Erythroblast (primary cell): ENCODE measurements around the gene SOX5.

ENCODE experiments used
- DNase-seq, 2 experiments: peaks; one replicate each; lab custom pipeline; 2025; lab: John Stamatoyannopoulos, UW
- GATA1 ChIP-seq: IDR thresholded peaks from 2 replicates; pipeline ENCODE4 v1.6.1; 2011; ENCODE audit warnings: low read depth, mild to moderate bottlenecking, control low read depth, low read length, moderate library complexity
- POLR2A ChIP-seq: IDR thresholded peaks from 2 replicates; pipeline ENCODE4 v1.6.1; 2011; ENCODE audit warnings: mild to moderate bottlenecking, low read length

SOX5 gene

GRCh38 chr12:23648546-23648945 lies 300.9 kb downstream of the SOX5 start:
- no peak for DNase-seq
- TF ChIP-seq GATA1 (no peak), POLR2A (no peak)

- no peak for DNase-seq
- TF ChIP-seq GATA1 (no peak), POLR2A (no peak)
Observed at GRCh38 chr12:23640754-23641153, 308.7 kb downstream of the SOX5 start.

GRCh38 chr12:23634344-23634743 lies 315.1 kb downstream of the SOX5 start:
- DNase-seq = no peak
- no peak for TF ChIP-seq POLR2A
- TF ChIP-seq GATA1 = no peak

GRCh38 chr12:23631786-23632377 lies 317.6 kb downstream of the SOX5 start:
- no peak for DNase-seq
- TF ChIP-seq GATA1 = no peak
- TF ChIP-seq POLR2A = no peak

GRCh38 chr12:23630524-23630923 lies 318.9 kb downstream of the SOX5 start:
- no peak for DNase-seq

GRCh38 chr12:23628806-23629205 lies 320.7 kb downstream of the SOX5 start:
- DNase-seq = no peak
- TF ChIP-seq GATA1 (no peak), POLR2A (no peak)

More at GRCh38 chr12:23630524-23630923, 318.9 kb downstream of the SOX5 start:
- TF ChIP-seq POLR2A (no peak), GATA1 (no peak)

GRCh38 chr12:23626791-23627190 lies 322.7 kb downstream of the SOX5 start:
- no peak for TF ChIP-seq GATA1
- TF ChIP-seq POLR2A = no peak
- DNase-seq = no peak

- TF ChIP-seq POLR2A (no peak), GATA1 (no peak)
- DNase-seq = no peak
Observed at GRCh38 chr12:23621900-23622299, 327.6 kb downstream of the SOX5 start.

GRCh38 chr12:23618718-23619117 lies 330.8 kb downstream of the SOX5 start:
- no peak for DNase-seq
- TF ChIP-seq GATA1 = no peak
- no peak for TF ChIP-seq POLR2A

GRCh38 chr12:23617749-23618148 lies 331.7 kb downstream of the SOX5 start:
- TF ChIP-seq GATA1 (no peak), POLR2A (no peak)

GRCh38 chr12:23614280-23614679 lies 335.2 kb downstream of the SOX5 start:
- TF ChIP-seq POLR2A (no peak), GATA1 (no peak)
- no peak for DNase-seq

More at GRCh38 chr12:23617749-23618148, 331.7 kb downstream of the SOX5 start:
- no peak for DNase-seq

GRCh38 chr12:23611320-23611719 lies 338.1 kb downstream of the SOX5 start:
- no peak for DNase-seq
- no peak for TF ChIP-seq GATA1
- TF ChIP-seq POLR2A = no peak

- DNase-seq = no peak
- TF ChIP-seq GATA1 (no peak), POLR2A (no peak)
Observed at GRCh38 chr12:23600919-23601318, 348.6 kb downstream of the SOX5 start.

GRCh38 chr12:23596568-23596967 lies 352.9 kb downstream of the SOX5 start:
- TF ChIP-seq POLR2A (no peak), GATA1 (no peak)
- no peak for DNase-seq
